Gastroesophageal sphincter (tissue), 4 donors: ENCODE data around the gene OCA2. TPM values are rescaled to one million over a fixed set of nuclear protein-coding genes. Genes with fewer than 3 reads are reported as not detected.

Experiments used
- ATAC-seq: fragments of 150-250 bp; one replicate; pipeline ENCODE4 v1.9.1; 2016; ENCODE audit warnings: mild to moderate bottlenecking, moderate library complexity
- H3K27ac ChIP-seq, 4 donors: fragments of 200-600 bp; sonication (generic) in 3 of 4; 1 replicate in 3 of 4; 2 replicates in 1 of 4; pipeline ENCODE4 v1.5.1; 2016 to 2019
- H3K27me3 ChIP-seq: fragments of 200-600 bp; sonication (generic); one replicate; pipeline ENCODE4 v1.5.1; 2019
- H3K36me3 ChIP-seq, 2 donors: fragments of 200-600 bp; sonication (generic); one replicate each; pipeline ENCODE4 v1.5.1; 2019; ENCODE audit warnings: control low read depth in 1 of 2
- H3K4me1 ChIP-seq, 3 donors: fragments of 200-600 bp; sonication (generic); 1 replicate in 2 of 3; 2 replicates in 1 of 3; pipeline ENCODE4 v1.5.1; 2016 to 2019; ENCODE audit warnings: control low read depth in 2 of 3
- H3K4me3 ChIP-seq, 2 donors: fragments of 200-600 bp; sonication (generic); one replicate each; pipeline ENCODE4 v1.5.1; 2019; ENCODE audit warnings: mild to moderate bottlenecking in 1 of 2, moderate library complexity in 1 of 2
- H3K9me3 ChIP-seq, 3 donors: fragments of 200-600 bp; sonication (generic); one replicate each; pipeline ENCODE4 v1.5.1; 2017 to 2019; ENCODE audit warnings: control low read depth in 2 of 3
- POLR2AphosphoS5 ChIP-seq: sonication (generic); formaldehyde crosslinking; IDR thresholded peaks from one replicate; pipeline ENCODE4 v1.6.1; 2017; ENCODE audit warnings: antibody characterized with exemption
- WGBS, 2 donors: methylation state at CpG; one replicate each; pipeline ENCODE4 v1.1.5; 2018; ENCODE audit warnings: low coverage in 1 of 2; 5-methylcytosine and 5-hydroxymethylcytosine counted together
- total RNA-seq, 4 donors: library from RNA; depleted of rRNA; stranded (reverse); fragments of >200 nt; gene quantifications; one replicate each; pipeline ENCODE4 v1.1.0, GENCODE V29; 2016

Gene OCA2
- total RNA-seq, 4 donors from 2014 or later, result 0.40 to 2.0 (median 1.1) TPM; not detected in 1

DNA sequence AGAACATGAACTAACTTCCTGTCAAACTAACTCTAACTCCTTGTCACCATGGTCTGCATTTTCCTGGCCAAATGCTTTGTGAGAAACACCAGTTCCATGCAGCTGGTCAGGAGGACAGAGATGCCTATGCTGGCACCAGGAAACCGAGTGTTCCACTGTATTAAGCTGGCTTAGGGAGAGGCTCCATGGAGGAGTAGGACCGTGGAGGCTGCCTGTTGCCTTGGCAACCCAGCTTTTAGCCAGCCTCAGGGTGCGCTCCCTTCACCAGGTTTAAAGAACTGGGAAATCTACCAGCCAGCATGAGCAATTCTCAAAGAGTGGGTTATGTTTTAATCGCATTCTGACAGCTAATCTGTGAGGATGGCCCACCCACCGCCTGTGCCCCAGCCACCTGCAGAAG, 394.1 kb downstream of the OCA2 start:
- Histone ChIP-seq H3K27me3 (peaks cover 13% of the 10 kb centered on the region), H3K27ac (no peak overlapping the region), H3K9me3 (peaks cover 0 to 26% (median 0%) of the 10 kb centered on the region in 3 donors), H3K4me3 (no peak overlapping the region), H3K4me1 (no peaks in the 10 kb centered on the region), H3K36me3 (no peaks in the 10 kb centered on the region)
- TF ChIP-seq POLR2AphosphoS5, result no peak
- ATAC-seq, result no peak
- 80% methylated on average over 1 to 2 of the region's 5 CpGs for WGBS, 2 donors

Other genes with a start within 250 kb of the OCA2 start
- gene HERC2, start 222.9 kb upstream of the OCA2 start, total RNA-seq, result 10 to 100 TPM; 38.6 to 94.6 (median 56.1) TPM